Endometrial microvascular endothelial cells (primary cell): ENCODE measurements around the gene NPAT. TPM values are rescaled to one million over a fixed set of nuclear protein-coding genes. Genes with fewer than 3 reads are reported as not detected.

Experiments
- in situ Hi-C: cut with HindIII; loops from 2 replicates; pipeline ENCODE4 v1.10.0; 2017; ENCODE audit warnings: low sequenced_read_pairs, low pct_unique_long_range_greater_than_20kb; ENCODE audit errors: inconsistent ontology term
- total RNA-seq: library from RNA; depleted of rRNA; stranded (reverse); fragments of >200 nt; gene quantifications from one replicate; pipeline ENCODE4 v1.2.3, GENCODE V29; 2015; ENCODE audit errors: inconsistent ontology term

The NPAT gene
- total RNA-seq, result 13.4 TPM

GRCh38 chr11:108222574-108223347, at the start of gene NPAT, which contains the start of gene ATM:
Gene NPAT, minus strand, starts transcription at chr11:108222638. Its CDS starts 102 bp downstream, at chr11:108222536.
Gene ATM, plus strand, starts transcription at chr11:108223067. Its CDS starts 4,558 bp downstream, at chr11:108227625.
- in situ Hi-C loops, result no loop called here

DNA sequence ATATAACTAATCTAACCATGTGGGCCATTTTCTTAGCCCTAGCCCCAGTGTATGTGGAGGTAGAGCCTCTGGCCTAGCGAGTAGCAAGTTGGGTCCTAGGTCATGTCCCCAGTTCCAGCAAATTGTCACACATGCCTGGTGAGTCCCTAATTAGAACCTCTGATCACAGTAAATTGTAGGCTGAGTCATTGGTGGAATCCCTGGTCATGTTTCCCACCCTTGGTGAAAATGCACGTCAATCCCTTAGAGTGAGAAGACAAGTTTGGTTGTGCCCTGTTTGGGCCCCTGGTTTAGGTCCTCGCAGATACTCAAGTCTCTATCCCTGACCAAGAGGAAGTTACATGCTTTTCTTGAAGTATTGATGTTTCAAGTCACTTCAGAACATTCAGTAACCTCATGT, 47.1 kb upstream of the NPAT start:
- in situ Hi-C loops, result no loop called here

DNA sequence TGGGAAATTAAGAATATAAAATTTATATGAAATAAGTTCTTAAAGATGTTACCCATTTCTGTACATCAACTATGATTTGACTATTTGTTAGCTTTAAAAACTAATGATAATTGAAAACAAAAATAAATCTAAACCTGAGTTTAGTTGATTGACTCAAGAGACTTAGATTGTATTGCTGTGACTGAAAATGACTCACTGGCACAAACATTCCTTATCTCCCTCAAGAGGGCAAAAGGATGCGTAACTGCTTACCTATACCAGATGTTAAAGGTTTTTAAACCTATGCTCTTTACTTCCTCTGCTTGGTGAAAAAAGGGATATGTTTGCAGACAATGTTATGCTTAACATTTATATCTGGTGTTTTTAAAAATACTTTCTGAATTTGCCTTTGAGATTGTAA, 30.7 kb upstream of the NPAT start:
- in situ Hi-C loops, result no loop called here

GRCh38 chr11:108246885-108247284, 24.4 kb upstream of the NPAT start:
- in situ Hi-C loops, result no loop called here

- in situ Hi-C loops, result no loop called here
Observed at GRCh38 chr11:108246308-108246707, 23.9 kb upstream of the NPAT start.

DNA sequence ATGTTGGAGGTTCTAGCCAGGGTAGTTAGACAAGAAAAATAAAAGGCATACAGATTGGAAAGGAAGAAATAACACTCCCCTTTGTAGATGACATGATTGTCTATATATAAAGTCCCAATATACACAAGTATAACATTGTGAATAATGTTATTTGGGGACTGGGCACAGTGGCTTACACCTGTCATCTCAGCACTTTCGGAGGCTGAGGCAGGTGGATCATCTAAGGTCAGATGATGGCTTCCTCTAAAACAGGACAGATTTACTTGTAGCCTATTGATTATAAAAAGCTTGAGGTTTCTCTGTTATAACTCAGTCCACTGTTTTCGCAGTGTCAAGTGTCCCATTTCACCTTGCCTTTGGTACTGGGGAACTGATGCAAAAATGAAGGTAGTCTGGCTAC, 20.0 kb upstream of the NPAT start:
- in situ Hi-C loops, result no loop called here

DNA sequence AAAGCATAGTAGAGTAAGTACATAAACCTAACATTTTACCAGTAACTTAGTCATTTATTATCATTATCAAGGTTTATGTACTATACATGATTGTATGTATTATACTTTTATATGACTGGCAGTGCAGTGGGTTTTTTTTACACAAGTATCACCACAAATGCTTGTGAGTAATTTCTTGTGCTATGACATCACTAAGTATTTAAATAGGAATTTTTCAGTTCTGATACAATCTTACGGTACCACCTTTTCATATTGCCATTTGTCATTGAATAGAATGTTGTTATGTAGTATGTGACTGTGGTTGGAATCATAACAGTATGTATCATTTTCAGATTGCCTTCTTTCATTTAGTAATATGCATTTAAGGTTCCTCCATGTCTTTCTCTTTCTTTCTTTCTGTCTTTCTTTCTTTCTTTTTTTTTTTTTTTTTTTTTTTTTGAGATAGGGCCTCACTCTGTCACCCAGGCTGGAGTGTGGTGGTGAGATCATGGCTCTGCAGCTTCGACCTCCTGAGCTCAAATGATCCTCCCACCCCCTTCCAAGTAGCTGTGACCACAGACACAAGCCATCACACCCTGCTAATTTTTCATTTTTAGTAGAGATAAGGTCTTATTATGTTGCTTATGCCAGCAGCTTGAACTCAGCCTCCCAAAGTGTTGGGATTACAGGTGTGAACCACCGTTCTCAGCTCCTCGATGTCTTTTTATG, 19.0 kb upstream of the NPAT start:
- in situ Hi-C loops, result no loop called here

DNA sequence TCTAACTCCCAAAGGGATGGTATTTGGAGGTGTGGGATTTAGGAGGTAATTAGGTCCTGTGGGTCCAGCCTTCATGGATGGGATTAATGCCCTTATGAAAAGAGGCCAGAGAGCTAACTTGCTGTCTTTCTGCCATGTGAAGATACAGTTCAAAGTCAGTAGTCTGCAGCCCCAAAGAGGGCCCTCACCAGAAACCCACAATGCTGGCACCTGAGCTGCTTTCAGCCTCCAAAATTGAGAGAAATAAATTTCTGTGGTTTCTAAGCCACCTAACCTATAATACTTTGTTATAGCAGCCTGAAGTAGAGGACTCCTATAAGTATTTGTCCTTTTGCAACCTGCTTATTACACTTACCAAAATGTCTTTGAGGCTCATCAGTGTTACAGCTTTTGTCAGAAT, 16.6 kb upstream of the NPAT start:
- in situ Hi-C loops, result no loop called here

GRCh38 chr11:108237058-108237481, 14.6 kb upstream of the NPAT start:
- in situ Hi-C loops, result no loop called here

GRCh38 chr11:108235633-108236032, 13.2 kb upstream of the NPAT start:
- in situ Hi-C loops, result no loop called here

DNA sequence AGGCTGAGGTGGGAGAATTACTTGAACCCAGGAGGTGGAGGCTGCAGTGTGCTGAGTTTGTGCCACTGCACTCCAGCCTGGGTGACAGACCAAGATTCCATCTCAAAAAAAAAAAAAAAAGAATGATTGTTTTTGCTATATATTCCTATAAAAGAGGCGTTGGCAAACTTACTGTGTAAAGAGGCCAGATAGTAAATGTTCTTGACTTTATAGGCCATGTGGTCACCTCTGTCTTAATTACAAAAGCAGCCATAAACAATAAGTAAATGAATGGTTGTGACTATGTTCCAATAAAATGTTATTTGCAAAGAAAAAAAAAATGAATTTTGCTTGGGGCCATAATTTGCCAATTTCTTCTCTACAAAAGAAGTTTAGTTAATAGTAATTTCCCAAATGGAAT, 12.8 kb upstream of the NPAT start:
- in situ Hi-C loops, result no loop called here

DNA sequence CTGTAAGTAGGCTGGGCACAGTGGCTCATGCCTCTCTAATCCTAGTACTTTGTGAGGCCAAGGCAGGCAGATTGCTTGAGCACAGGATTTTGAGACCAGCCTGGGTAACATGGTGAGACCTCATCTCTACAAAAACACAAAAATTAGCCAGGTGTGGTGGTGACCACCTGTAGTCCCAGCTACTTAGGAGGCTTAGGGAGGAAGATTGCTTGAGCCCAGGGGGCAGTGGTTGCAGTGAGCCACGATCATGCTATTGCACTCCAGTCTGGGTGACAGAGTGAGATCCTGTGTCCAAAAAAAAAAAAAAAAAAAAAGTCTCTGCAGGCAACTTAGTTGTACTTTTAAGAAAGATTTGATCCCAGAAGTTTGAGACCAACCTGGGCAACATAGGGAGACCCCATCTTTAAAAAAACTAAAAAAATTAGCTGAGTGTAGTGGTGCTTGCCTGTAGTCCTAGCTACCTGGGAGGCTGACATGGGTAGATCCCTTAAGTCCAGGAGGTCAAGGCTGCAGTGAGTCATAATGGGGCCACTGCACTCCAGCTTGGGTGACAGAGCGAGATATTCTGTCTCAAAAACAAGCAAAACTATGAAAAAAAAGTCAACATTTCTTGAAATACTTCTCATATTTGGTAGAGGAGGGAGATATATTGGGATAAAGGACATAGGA, 11.0 kb upstream of the NPAT start:
- in situ Hi-C loops, result no loop called here

DNA sequence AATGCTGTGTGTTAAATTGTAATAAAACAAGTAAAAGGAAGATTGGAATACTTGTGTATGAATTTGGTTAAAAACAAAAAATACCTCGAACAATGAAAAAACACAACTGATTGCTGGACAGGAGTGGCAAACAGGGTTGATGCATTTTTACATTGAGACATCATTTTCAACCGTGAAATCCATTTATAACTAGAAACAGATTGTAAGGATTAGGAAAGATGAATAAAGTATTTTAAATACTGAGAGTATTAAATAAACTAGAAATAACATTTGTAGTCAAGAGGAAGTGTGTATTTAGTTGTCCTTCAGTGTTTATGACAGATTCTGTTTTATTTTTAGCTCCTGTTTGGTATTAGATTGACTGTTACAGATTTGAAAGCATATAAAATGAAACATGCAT, 5.8 kb upstream of the NPAT start:
- in situ Hi-C loops, result no loop called here

GRCh38 chr11:108226036-108226435, 3.6 kb upstream of the NPAT start:
- in situ Hi-C loops, result no loop called here

- in situ Hi-C loops, result no loop called here
Observed at GRCh38 chr11:108224911-108225786, 2.7 kb upstream of the NPAT start.

- in situ Hi-C loops, result no loop called here
Observed at GRCh38 chr11:108224366-108224765, 1.9 kb upstream of the NPAT start.

DNA sequence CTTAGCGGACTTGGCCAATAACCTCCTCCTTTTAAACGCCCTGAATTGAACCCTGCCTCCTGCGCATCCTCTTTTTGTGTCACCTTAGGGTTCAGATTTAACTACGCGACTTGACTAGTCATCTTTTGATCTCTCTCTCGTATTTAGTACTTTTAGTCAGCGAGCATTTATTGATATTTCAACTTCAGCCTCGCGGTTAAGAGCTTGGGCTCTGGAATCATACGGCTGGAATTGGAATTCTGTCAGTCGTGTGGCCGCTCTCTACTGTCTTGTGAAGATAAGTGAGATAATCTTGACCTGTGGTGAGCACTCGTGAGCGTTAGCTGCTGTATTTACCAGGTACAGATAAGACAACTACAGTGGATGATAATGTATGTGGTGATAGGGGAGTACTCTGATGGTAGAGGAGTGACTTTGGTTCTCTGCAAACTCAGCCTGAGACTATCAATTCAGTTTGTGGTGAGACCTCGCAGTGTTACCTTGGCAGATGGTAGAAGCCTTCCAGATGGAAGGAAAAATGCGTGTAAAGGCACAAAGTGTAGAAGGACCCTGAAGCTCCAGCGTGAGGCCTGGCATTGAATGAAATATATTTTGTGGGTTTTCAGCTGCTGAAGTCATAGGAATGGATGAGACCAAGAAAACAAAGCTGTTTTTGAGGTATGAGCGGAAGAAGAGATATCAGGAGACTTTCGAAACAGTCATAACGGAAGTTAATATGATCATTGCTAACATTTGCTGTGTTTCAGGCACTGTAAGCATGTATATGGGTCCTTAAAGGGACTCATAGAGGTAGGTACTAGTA, 1.1 kb upstream of the NPAT start:
- in situ Hi-C loops, result no loop called here

DNA sequence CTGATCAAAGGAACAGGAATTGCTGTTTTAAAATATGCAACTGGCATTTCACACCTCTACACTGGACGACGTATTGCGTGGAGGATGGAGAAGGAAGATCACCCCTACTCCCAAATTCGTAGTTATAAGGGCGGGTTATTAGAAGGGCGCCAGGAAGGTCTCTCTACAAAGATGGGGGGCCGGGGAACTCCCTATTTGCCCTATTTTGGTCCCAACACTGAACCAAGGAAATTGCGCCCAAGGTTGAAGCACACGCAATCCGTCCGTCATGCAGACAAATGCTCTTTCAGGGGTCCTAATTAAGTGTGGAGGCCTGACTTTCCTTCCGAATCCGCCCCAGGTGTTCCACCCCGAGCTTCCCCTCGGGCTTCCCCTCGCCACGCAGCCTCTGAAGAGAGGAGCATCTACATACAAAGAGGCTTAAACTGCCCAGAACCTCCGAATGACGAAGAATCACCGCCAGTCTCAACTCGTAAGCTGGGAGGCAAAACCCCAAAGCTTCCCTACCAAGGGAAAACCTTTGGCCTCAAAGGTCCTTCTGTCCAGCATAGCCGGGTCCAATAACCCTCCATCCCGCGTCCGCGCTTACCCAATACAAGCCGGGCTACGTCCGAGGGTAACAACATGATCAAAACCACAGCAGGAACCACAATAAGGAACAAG, 396 bp downstream of the NPAT start:
- in situ Hi-C loops, result no loop called here
